RWPE1 (cell line): Measurements from ENCODE around the gene CDK17.

Experiments
- CTCF ChIA-PET: fragments of 350-600 bp; sonication (Branson Sonifier 250); formaldehyde crosslinking; extraction: SDS; loops from one replicate; lab custom pipeline; 2021; lab: Yijun Ruan, JAX
- POLR2A ChIA-PET: fragments of 400-600 bp; formaldehyde crosslinking; extraction: SDS; loops from one replicate; lab custom pipeline; 2020; ENCODE audit warnings: antibody characterized with exemption; ENCODE audit not compliant: low non-redundant PET; lab: Yijun Ruan, JAX
- DNase-seq: peaks from one replicate; pipeline ENCODE4 v3.0.0; 2012; ENCODE audit warnings: low spot score
- H3K27ac ChIP-seq: fragments of 450-650 bp; 2 replicates; pipeline ENCODE4 v1.5.1; 2017
- TF ChIP-seq, protein P1 (sequence below): fragments of 450-650 bp; conservative IDR thresholded peaks from 2 replicates; pipeline ENCODE4 v1.5.1; 2017; ENCODE audit warnings: low read depth, mild to moderate bottlenecking

The CDK17 gene

DNA sequence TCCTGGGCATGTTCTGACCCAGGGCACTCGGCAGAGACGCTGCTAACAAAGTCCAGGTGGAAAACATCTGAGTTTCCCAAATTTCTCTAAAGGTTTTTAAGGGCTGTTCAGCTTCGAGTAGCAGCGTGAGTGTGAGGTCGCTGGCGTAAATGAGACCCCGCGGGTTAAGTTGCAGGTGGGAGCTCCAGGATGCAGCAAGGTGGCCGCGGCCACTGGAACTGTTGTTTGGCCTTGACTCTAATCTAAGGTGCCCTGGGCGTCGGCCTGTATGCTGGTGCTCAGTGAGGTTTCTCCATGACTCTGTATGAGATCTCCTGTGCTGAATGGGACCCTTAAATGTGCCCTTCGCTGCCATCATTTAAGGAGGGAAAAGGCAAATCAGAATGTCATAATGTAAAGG lies 155.4 kb downstream of the CDK17 start:
- no peak overlapping the region for H3K27ac ChIP-seq
- TF ChIP-seq, protein P1, sequence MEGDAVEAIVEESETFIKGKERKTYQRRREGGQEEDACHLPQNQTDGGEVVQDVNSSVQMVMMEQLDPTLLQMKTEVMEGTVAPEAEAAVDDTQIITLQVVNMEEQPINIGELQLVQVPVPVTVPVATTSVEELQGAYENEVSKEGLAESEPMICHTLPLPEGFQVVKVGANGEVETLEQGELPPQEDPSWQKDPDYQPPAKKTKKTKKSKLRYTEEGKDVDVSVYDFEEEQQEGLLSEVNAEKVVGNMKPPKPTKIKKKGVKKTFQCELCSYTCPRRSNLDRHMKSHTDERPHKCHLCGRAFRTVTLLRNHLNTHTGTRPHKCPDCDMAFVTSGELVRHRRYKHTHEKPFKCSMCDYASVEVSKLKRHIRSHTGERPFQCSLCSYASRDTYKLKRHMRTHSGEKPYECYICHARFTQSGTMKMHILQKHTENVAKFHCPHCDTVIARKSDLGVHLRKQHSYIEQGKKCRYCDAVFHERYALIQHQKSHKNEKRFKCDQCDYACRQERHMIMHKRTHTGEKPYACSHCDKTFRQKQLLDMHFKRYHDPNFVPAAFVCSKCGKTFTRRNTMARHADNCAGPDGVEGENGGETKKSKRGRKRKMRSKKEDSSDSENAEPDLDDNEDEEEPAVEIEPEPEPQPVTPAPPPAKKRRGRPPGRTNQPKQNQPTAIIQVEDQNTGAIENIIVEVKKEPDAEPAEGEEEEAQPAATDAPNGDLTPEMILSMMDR: no peak
- CTCF ChIA-PET: no interaction called here
- POLR2A ChIA-PET: no interaction called here
- no peak for DNase-seq

DNA sequence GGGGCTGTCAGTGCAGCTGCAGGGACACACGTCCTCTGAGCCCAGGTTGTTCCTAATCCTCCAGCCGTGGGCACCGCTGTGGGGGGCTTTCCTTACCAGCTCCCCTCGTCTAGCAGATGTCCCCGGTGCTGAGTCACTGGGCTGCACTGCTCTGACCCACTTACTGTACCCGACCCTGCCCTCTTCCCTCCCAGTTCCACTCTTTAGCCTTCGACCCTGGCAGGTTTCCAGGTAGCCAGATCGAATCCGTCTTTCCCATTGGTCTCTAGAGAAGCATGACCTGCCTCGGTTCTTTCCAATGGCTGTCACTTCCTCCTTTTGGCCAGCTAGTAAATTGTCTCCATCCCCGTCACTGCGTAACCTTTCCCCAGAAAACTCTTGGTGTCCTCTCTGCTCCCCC lies 157.6 kb downstream of the CDK17 start:
- peak overlapping the region; percentile 41 for H3K27ac ChIP-seq
- CTCF ChIA-PET: no interaction called here
- POLR2A ChIA-PET: no interaction called here
- DNase-seq: no peak
- TF ChIP-seq, protein P1: no peak

DNA sequence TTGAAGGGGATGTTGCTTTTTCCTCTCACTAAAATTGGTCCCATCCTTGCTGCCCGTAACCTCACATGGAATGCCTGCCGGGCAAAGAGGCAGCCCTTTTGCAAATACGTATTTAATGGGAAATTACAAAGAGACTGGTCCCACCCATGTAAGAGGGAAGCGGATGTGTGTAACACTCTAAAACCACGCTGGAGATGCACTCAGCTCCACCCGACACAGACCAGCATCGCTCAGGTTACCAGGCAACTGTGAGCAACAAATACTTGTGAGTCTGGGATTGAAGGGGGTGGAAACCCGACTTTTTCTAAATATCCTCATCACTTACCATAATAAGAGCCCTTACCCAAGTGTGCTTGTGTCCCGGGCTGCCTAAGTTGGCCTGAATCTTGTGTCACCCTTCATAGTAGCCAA lies 158.4 kb downstream of the CDK17 start:
- no peak for DNase-seq
- POLR2A ChIA-PET: no interaction called here
- CTCF ChIA-PET: interaction anchor here (0.5 kb wide), 1 partner anchor 1264 kb away, joined by 4 read pairs; no protein-coding TSS in a partner anchor
- TF ChIP-seq, protein P1: no peak
- H3K27ac ChIP-seq: peak overlapping the region; percentile 39

GRCh38 chr12:96241431-96241830 lies 158.8 kb downstream of the CDK17 start:
- CTCF ChIA-PET: interaction anchor here (0.5 kb wide), 1 partner anchor 171 kb away, joined by 3 read pairs; no protein-coding TSS in a partner anchor
- POLR2A ChIA-PET: no interaction called here
- peak overlapping the region; percentile 39 for H3K27ac ChIP-seq
- TF ChIP-seq, protein P1: no peak
- DNase-seq: no peak

- peak overlapping the region; percentile 41 for H3K27ac ChIP-seq
- ChIA-PET POLR2A (no interaction called here), CTCF (interaction anchor here (0.6 kb wide), 1 partner anchor 178 kb away, joined by 4 read pairs; no protein-coding TSS in a partner anchor)
- TF ChIP-seq, protein P1: no peak
- DNase-seq: no peak
Observed at GRCh38 chr12:96240656-96241055, 159.6 kb downstream of the CDK17 start.

DNA sequence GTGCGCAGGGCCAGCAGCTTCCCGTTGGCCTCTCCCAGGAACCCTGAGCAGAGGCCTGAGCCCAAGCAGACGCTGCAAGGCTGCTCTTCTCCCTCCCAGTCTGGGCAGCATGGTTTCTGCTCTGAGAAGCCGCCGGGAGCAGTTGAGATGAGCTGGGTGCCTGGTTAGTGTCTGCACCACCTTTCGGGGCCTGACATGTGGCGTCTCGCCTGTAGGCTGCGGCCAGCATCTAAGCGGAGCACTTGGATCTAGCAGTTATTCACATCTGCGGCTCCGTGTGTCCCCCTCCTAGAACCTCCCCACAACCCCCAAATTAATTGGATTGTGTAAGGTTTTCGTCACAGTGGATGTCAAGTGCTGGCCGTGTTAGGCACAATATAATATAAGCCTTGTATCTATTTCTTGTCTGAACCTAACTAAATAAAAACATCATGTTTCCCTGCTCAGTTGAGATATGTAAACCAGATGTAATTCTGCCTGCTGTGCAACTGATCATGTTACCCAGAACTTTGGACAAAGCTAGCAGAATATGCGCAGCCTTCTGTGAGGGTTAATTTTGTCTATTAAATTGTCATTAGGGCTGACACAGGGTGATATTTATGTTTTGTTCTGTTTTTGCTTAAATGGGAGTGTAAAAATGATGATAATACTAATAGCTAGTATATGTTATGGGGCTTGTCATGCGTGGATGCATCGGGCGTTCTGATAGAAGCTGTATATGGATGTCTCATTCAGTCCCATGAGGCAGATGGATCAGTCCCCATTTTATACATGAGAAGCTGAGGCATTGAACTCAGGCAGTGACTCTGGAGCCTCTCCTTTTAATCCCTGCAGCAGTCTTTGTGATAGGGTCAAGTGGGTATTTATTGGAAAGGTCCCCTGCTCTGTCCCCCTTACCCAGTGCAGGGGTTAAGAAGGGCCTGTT lies 160.3 kb downstream of the CDK17 start:
- no peak for DNase-seq
- peak overlapping the region; percentile 50 for H3K27ac ChIP-seq
- ChIA-PET POLR2A (no interaction called here), CTCF (interaction anchor here (0.6 to 0.9 kb wide), 3 partner anchors 165 to 282 kb away, joined by 3 to 4 read pairs (median 4); no protein-coding TSS in a partner anchor)
- TF ChIP-seq, protein P1: no peak
